Ascending aorta (tissue), 2 donors: ENCODE results near the gene PLSCR3. TPM values are rescaled to one million over a fixed set of nuclear protein-coding genes. Genes with fewer than 3 reads are reported as not detected.

Experiments used
- DNase-seq, 2 donors: peaks; one replicate each; pipeline ENCODE4 v3.0.0-alpha.2; 2019; ENCODE audit warnings: low spot score in 2 of 2
- H3K27ac ChIP-seq, 2 donors: fragments of 200-600 bp; sonication (generic); one replicate each; pipeline ENCODE4 v1.5.1; 2016 to 2017; ENCODE audit warnings: mild to moderate bottlenecking in 1 of 2
- H3K27me3 ChIP-seq: fragments of 200-600 bp; sonication (generic); one replicate; pipeline ENCODE4 v1.5.1; 2017
- H3K36me3 ChIP-seq, 2 donors: fragments of 200-600 bp; sonication (generic); one replicate each; pipeline ENCODE4 v1.5.1; 2016
- H3K4me1 ChIP-seq, 2 donors: fragments of 200-600 bp; sonication (generic); one replicate each; pipeline ENCODE4 v1.5.1; 2016 to 2017; ENCODE audit warnings: mild to moderate bottlenecking in 1 of 2
- H3K4me3 ChIP-seq, 2 donors: fragments of 200-600 bp; sonication (generic); one replicate each; pipeline ENCODE4 v1.5.1; 2016 to 2017; ENCODE audit warnings: mild to moderate bottlenecking in 1 of 2
- H3K9me3 ChIP-seq, 2 donors: fragments of 200-600 bp; sonication (generic); one replicate each; pipeline ENCODE4 v1.5.1; 2016
- intact Hi-C: fragments of 100-400 bp; cut with DNase I; formaldehyde crosslinking; loops from one replicate; pipeline ENCODE4 v1.15.1; 2023
- total RNA-seq: library from RNA; depleted of rRNA; stranded (reverse); fragments of >200 nt; gene quantifications from one replicate; pipeline ENCODE4 v1.1.0, GENCODE V29; 2016
- TF ChIP-seq, protein P1 (sequence below), 3 experiments: fragments of 200-600 bp in 2 of 3; fragments of 450-650 bp in 1 of 3; sonication (generic) in 2 of 3; IDR thresholded peaks; one replicate each; pipeline ENCODE4 v1.5.1; 2016 to 2019; ENCODE audit warnings: antibody characterized with exemption in 3 of 3, mild to moderate bottlenecking in 1 of 3, moderate library complexity in 1 of 3

Gene PLSCR3
- total RNA-seq, 1 donor from 2014 or later: 297 TPM

DNA sequence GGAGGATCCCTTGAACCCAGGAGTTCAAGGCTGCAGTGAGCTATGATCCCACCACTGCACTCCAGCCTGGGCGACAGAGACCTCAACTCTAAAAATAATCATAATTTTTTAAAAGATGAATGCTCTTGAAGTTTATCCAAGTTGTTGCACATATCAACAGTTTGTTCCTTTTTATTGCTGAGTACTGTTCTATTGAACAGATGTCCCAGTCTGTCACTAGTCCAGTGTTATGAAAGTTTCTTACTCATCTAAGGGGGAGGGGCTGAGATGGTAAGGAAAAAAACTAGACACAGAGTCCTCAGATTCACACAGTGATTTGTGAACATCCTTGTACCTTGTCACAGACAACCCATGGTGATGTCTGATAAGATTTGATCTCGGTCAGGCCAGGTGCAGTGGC lies 54.1 kb downstream of the PLSCR3 start:
- Histone ChIP-seq H3K27me3 (no peaks in the 10 kb centered on the region), H3K4me3 (no peak overlapping the region), H3K36me3 (no peaks in the 10 kb centered on the region), H3K4me1 (no peaks in the 10 kb centered on the region), H3K27ac (no peak overlapping the region), H3K9me3 (no peaks in the 10 kb centered on the region)
- TF ChIP-seq, protein P1, sequence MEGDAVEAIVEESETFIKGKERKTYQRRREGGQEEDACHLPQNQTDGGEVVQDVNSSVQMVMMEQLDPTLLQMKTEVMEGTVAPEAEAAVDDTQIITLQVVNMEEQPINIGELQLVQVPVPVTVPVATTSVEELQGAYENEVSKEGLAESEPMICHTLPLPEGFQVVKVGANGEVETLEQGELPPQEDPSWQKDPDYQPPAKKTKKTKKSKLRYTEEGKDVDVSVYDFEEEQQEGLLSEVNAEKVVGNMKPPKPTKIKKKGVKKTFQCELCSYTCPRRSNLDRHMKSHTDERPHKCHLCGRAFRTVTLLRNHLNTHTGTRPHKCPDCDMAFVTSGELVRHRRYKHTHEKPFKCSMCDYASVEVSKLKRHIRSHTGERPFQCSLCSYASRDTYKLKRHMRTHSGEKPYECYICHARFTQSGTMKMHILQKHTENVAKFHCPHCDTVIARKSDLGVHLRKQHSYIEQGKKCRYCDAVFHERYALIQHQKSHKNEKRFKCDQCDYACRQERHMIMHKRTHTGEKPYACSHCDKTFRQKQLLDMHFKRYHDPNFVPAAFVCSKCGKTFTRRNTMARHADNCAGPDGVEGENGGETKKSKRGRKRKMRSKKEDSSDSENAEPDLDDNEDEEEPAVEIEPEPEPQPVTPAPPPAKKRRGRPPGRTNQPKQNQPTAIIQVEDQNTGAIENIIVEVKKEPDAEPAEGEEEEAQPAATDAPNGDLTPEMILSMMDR (IDR thresholded peaks at IDR 0.05): no peak
- intact Hi-C loops: no loop called here
- no peak for DNase-seq

Other genes starting within 250 kb of the PLSCR3 start
- 3.9 TPM for gene ASGR1, start 215.2 kb downstream of the PLSCR3 start, total RNA-seq
- 34.9 TPM for gene DLG4, start 174.7 kb downstream of the PLSCR3 start, total RNA-seq
- 1,048 TPM for gene ACADVL, start 174.6 kb downstream of the PLSCR3 start, total RNA-seq
- gene DVL2, start 160.0 kb downstream of the PLSCR3 start, total RNA-seq: 17.2 TPM
- gene PHF23, start 155.1 kb downstream of the PLSCR3 start, total RNA-seq: 13.3 TPM
- gene GABARAP, start 152.1 kb downstream of the PLSCR3 start, total RNA-seq: 422 TPM
- 81.4 TPM for gene CTDNEP1, start 142.8 kb downstream of the PLSCR3 start, total RNA-seq
- gene ELP5, start 142.3 kb downstream of the PLSCR3 start, total RNA-seq: 106 TPM
- gene CLDN7, start 132.0 kb downstream of the PLSCR3 start, total RNA-seq: not detected
- gene SLC2A4, start 112.8 kb downstream of the PLSCR3 start, total RNA-seq: 4.9 TPM
- not detected for gene YBX2, start 99.9 kb downstream of the PLSCR3 start, total RNA-seq
- 248 TPM for gene EIF5A, start 86.9 kb downstream of the PLSCR3 start, total RNA-seq
- gene GPS2, start 79.2 kb downstream of the PLSCR3 start, total RNA-seq: 52.4 TPM
- 22.0 TPM for gene NEURL4, start 65.2 kb downstream of the PLSCR3 start, total RNA-seq
- 12.0 TPM for gene ACAP1, start 58.0 kb downstream of the PLSCR3 start, total RNA-seq
- gene KCTD11, start 42.4 kb downstream of the PLSCR3 start, total RNA-seq: 14.6 TPM
- not detected for gene TMEM95, start 39.4 kb downstream of the PLSCR3 start, total RNA-seq
- gene TNK1, start 13.4 kb downstream of the PLSCR3 start, total RNA-seq: 0.43 TPM
- gene TMEM256, start 9.6 kb upstream of the PLSCR3 start, total RNA-seq: 241 TPM
- gene NLGN2, start 13.3 kb upstream of the PLSCR3 start, total RNA-seq: 34.3 TPM
- not detected for gene SPEM1, start 25.8 kb upstream of the PLSCR3 start, total RNA-seq
- not detected for gene SPEM2, start 31.1 kb upstream of the PLSCR3 start, total RNA-seq
- not detected for gene SPEM3, start 34.3 kb upstream of the PLSCR3 start, total RNA-seq
- gene TMEM102, start 40.9 kb upstream of the PLSCR3 start, total RNA-seq: 20.4 TPM
- 0.32 TPM for gene FGF11, start 45.0 kb upstream of the PLSCR3 start, total RNA-seq
- gene CHRNB1, start 50.5 kb upstream of the PLSCR3 start, total RNA-seq: 5.0 TPM
- gene ZBTB4, start 85.1 kb upstream of the PLSCR3 start, total RNA-seq: 67.9 TPM
- gene SLC35G6, start 86.9 kb upstream of the PLSCR3 start, total RNA-seq: not detected
- gene POLR2A, start 89.8 kb upstream of the PLSCR3 start, total RNA-seq: 69.5 TPM
- gene TNFSF12, start 154.5 kb upstream of the PLSCR3 start, total RNA-seq: 88.6 TPM
- 17.5 TPM for gene TNFSF13, start 164.2 kb upstream of the PLSCR3 start, total RNA-seq
- gene SENP3, start 167.4 kb upstream of the PLSCR3 start, total RNA-seq: 92.0 TPM
- 151 TPM for gene CD68, start 185.1 kb upstream of the PLSCR3 start, total RNA-seq
- 157 TPM for gene MPDU1, start 189.3 kb upstream of the PLSCR3 start, total RNA-seq
- gene SOX15, start 195.6 kb upstream of the PLSCR3 start, total RNA-seq: not detected
- gene FXR2, start 220.4 kb upstream of the PLSCR3 start, total RNA-seq: 19.3 TPM
- 22.6 TPM for gene SAT2, start 233.3 kb upstream of the PLSCR3 start, total RNA-seq
- gene SHBG, start 235.6 kb upstream of the PLSCR3 start, total RNA-seq: not detected